Smooth muscle cell (in vitro differentiated cells): ENCODE results near the gene FLRT1. TPM values are rescaled to one million over a fixed set of nuclear protein-coding genes. Genes with fewer than 3 reads are reported as not detected.

Experiments
- DNase-seq: peaks from one replicate; lab custom pipeline; 2025; ENCODE audit not compliant: unreplicated experiment; lab: John Stamatoyannopoulos, UW
- H2AFZ ChIP-seq: fragments of 200-600 bp; sonication (generic); 2 replicates; pipeline ENCODE4 v1.6.0; 2016; ENCODE audit warnings: antibody characterized with exemption, low read depth, mild to moderate bottlenecking
- H3F3A ChIP-seq: fragments of 200-600 bp; sonication (generic); 2 replicates; pipeline ENCODE4 v1.6.0; 2017; ENCODE audit warnings: antibody characterized with exemption, low read depth
- H3K27ac ChIP-seq: fragments of 200-600 bp; sonication (generic); 2 replicates; pipeline ENCODE4 v1.5.1; 2016; ENCODE audit warnings: low read depth, mild to moderate bottlenecking
- H3K27me3 ChIP-seq: fragments of 200-600 bp; sonication (generic); 2 replicates; pipeline ENCODE4 v1.6.1; 2016; ENCODE audit warnings: low read depth, mild to moderate bottlenecking
- H3K36me3 ChIP-seq: fragments of 200-600 bp; sonication (generic); 2 replicates; pipeline ENCODE4 v1.5.1; 2016; ENCODE audit warnings: low read depth
- H3K4me1 ChIP-seq: fragments of 200-600 bp; sonication (generic); 2 replicates; pipeline ENCODE4 v1.5.1; 2016; ENCODE audit warnings: low read depth
- H3K4me2 ChIP-seq: fragments of 200-600 bp; sonication (generic); 2 replicates; pipeline ENCODE4 v1.6.0; 2016; ENCODE audit warnings: mild to moderate bottlenecking
- H3K4me3 ChIP-seq: fragments of 200-600 bp; sonication (generic); 2 replicates; pipeline ENCODE4 v1.5.1; 2016; ENCODE audit warnings: mild to moderate bottlenecking
- H3K79me2 ChIP-seq: fragments of 200-600 bp; sonication (generic); 2 replicates; pipeline ENCODE4 v1.6.0; 2016; ENCODE audit warnings: low read depth, mild to moderate bottlenecking
- H3K9ac ChIP-seq: fragments of 200-600 bp; sonication (generic); 2 replicates; pipeline ENCODE4 v1.6.0; 2016; ENCODE audit warnings: low read depth
- H3K9me3 ChIP-seq: fragments of 200-600 bp; sonication (generic); replicated peaks from 2 replicates; pipeline ENCODE4 v1.5.1; 2016; ENCODE audit warnings: low read depth
- H4K20me1 ChIP-seq: fragments of 200-600 bp; sonication (generic); 2 replicates; pipeline ENCODE4 v1.6.0; 2016; ENCODE audit warnings: low read depth
- CTCF ChIP-seq: fragments of 200-600 bp; sonication (generic); IDR thresholded peaks from 2 replicates; pipeline ENCODE4 v1.5.1; 2017; ENCODE audit warnings: borderline replicate concordance, mild to moderate bottlenecking, antibody characterized with exemption; ENCODE audit not compliant: insufficient read depth, poor library complexity, severe bottlenecking
- WGBS: methylation state at CpG from one replicate; pipeline ENCODE4 v1.1.7; 2016; ENCODE audit warnings: low lambda C conversion rate; 5-methylcytosine and 5-hydroxymethylcytosine counted together
- polyA plus RNA-seq: library from polyadenylated mRNA; unstranded; fragments of >200 nt; fragmentation: Nextera tagmentation; extraction: Ambion mirVana; gene quantifications from 2 replicates; pipeline ENCODE4 v1.2.1, GENCODE V29; 2016
- total RNA-seq: library from RNA; depleted of rRNA; stranded (reverse); fragments of >200 nt; gene quantifications from 2 replicates; pipeline ENCODE4 v1.2.3, GENCODE V29; 2014

The FLRT1 gene
- total and polyA plus RNA-seq, 2 experiments from 2014 or later: 0.26 to 0.76 TPM

GRCh38 chr11:64052938-64053622 lies 17.3 kb downstream of the FLRT1 start:
- H3K9ac ChIP-seq: no peak overlapping the region
- no peak for TF ChIP-seq CTCF
- H2AFZ ChIP-seq: no peak overlapping the region
- no peaks in the 10 kb centered on the region for H3K36me3 ChIP-seq
- no peak for DNase-seq
- H3K4me3 ChIP-seq: no peak overlapping the region
- no peaks in the 10 kb centered on the region for H3F3A ChIP-seq
- 90% methylated on average over 10 of the region's 11 CpGs for WGBS
- H3K79me2 ChIP-seq: no peaks in the 10 kb centered on the region
- H3K9me3 ChIP-seq: no peaks in the 10 kb centered on the region
- peaks cover 15% of the 10 kb centered on the region for H3K4me1 ChIP-seq
- H3K27ac ChIP-seq: no peak overlapping the region
- no peak overlapping the region for H3K4me2 ChIP-seq
- H3K27me3 ChIP-seq: no peaks in the 10 kb centered on the region
- peaks cover 9% of the 10 kb centered on the region for H4K20me1 ChIP-seq

GRCh38 chr11:64053699-64054098 lies 18.0 kb downstream of the FLRT1 start:
- no peak overlapping the region for H3K4me3 ChIP-seq
- H3K36me3 ChIP-seq: no peaks in the 10 kb centered on the region
- no peaks in the 10 kb centered on the region for H3K9me3 ChIP-seq
- H3F3A ChIP-seq: no peaks in the 10 kb centered on the region
- DNase-seq: no peak
- H4K20me1 ChIP-seq: peaks cover 9% of the 10 kb centered on the region
- H3K79me2 ChIP-seq: no peaks in the 10 kb centered on the region
- H3K4me1 ChIP-seq: peaks cover 15% of the 10 kb centered on the region
- H3K9ac ChIP-seq: no peak overlapping the region
- no peak overlapping the region for H2AFZ ChIP-seq
- TF ChIP-seq CTCF: no peak
- H3K27me3 ChIP-seq: no peaks in the 10 kb centered on the region
- WGBS: 32% methylated on average over 15 of the region's 15 CpGs
- H3K27ac ChIP-seq: no peak overlapping the region
- no peak overlapping the region for H3K4me2 ChIP-seq

- no peaks in the 10 kb centered on the region for H3K79me2 ChIP-seq
- no peaks in the 10 kb centered on the region for H3K9me3 ChIP-seq
- H3K27ac ChIP-seq: no peak overlapping the region
- no peaks in the 10 kb centered on the region for H3F3A ChIP-seq
- TF ChIP-seq CTCF: no peak
- WGBS: 46% methylated on average over 8 of the region's 8 CpGs
- peaks cover 15% of the 10 kb centered on the region for H3K4me1 ChIP-seq
- H3K27me3 ChIP-seq: no peaks in the 10 kb centered on the region
- DNase-seq: no peak
- no peak overlapping the region for H3K9ac ChIP-seq
- H2AFZ ChIP-seq: no peak overlapping the region
- H4K20me1 ChIP-seq: peaks cover 10% of the 10 kb centered on the region
- no peak overlapping the region for H3K4me2 ChIP-seq
- H3K4me3 ChIP-seq: no peak overlapping the region
- H3K36me3 ChIP-seq: no peaks in the 10 kb centered on the region
Measured at GRCh38 chr11:64055077-64055476, 19.3 kb downstream of the FLRT1 start.

- Histone ChIP-seq H2AFZ (no peak overlapping the region), H3K9ac (no peak overlapping the region), H3K4me3 (no peak overlapping the region), H3K4me1 (peaks cover 24% of the 10 kb centered on the region), H3K27me3 (peaks cover 9% of the 10 kb centered on the region), H3K27ac (no peak overlapping the region), H3K4me2 (no peak overlapping the region), H3K36me3 (no peaks in the 10 kb centered on the region), H3K9me3 (no peaks in the 10 kb centered on the region), H3F3A (no peaks in the 10 kb centered on the region), H4K20me1 (peaks cover 15% of the 10 kb centered on the region), H3K79me2 (no peaks in the 10 kb centered on the region)
- WGBS: 85% methylated on average over 14 of the region's 15 CpGs
- no peak for DNase-seq
- TF ChIP-seq CTCF: no peak
Measured at GRCh38 chr11:64056213-64056785, 20.6 kb downstream of the FLRT1 start.
